ENCODE results near the gene SCN3A.

GRCh38 chr2:165055082-165055851 lies 148.6 kb downstream of the SCN3A start:
- TF ChIP-seq REST (IDR thresholded peaks at IDR 0.05; ENCODE audit: low read depth, low read length): no peak
- no peak for TF ChIP-seq CTCF (IDR thresholded peaks at IDR 0.05 in 2 of 3, conservative IDR thresholded peaks at IDR 0.05 in 1 of 3; ENCODE audit: control insufficient read depth in 2 of 3, extremely low read depth in 1 of 3, insufficient read depth in 1 of 3, low read depth in 3 of 3, low read length in 3 of 3)
- TF ChIP-seq ZBTB33 (IDR thresholded peaks at IDR 0.05): no peak
- TF ChIP-seq JUND (IDR thresholded peaks at IDR 0.05; ENCODE audit: low read depth, low read length): no peak
